Kidney glomerular epithelial cell (primary cell): Measurements from ENCODE around the gene CHAD.
A peak's percentile ranks its signal among the peaks of the same experiment; 100 is the strongest.

Experiments used
- DNase-seq: peaks from one replicate; lab custom pipeline; 2025; lab: John Stamatoyannopoulos, UW

The CHAD gene

DNA sequence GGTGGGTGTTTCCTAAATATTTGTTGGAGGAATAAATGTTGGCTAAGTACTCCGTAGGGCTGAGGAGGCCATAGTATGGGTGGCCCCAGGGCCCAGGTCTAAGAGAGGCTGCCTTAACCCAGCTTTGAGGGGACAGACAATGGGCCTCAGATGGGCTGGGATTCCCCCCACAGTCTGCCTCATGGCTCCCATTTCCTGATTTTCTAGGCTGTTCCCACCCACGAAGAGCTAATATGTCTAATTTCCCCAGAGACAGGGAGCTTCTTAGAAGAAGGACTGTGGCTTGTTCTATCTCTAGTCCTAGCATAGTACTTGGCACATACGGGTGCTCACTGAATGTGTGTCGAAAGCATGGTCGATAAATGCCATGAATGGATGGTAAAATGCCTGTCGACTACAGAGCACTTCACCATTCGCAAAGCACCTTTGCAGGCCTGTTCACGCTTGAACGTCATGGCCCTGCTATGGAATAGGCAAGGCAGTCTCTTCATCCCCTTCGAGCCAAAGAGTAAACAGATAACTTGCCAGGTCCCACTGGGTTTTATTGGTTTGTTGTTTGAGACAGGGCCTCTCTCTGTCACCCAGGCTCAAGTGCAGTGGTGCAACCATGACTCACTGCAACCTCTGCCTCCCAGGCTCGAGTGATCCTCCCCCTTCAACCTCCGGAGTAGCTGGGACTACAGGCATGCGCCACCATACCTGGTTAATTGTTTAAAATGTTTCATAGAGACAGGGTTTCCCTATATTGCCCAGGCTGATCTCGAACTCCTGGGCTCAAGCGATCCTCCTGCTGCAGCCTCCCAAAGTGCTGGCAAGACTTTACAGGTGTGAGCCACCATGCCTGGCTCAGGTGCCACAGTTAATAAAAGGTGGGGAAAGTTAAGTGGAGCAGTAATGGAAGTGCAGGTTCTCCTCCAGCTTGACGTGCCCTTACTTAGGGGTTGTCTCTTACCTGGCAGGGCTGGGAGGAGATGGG is 9.7 kb downstream of the CHAD start:
- DNase-seq = no peak

DNA sequence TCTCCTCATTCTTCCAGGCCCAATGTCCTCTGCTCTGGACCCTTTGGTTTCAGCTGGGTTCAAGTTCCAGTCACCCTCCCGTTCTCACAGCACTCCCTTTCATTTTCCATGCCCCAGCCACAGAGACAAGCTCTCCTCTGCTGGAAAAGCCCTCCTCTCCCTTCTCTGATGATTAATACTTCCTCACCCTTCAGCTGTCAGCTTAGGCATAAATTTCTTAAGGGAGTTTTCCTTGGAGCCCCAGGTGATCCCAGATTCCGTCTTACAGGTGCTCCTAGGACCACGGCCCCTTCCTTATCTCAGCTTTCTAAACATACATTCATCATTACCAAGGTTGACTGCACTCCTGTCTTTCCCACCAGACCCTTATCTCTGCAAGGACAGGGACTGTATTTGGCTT is 10.4 kb downstream of the CHAD start:
- DNase-seq = no peak

GRCh38 chr17:50457621-50458020 is 11.1 kb downstream of the CHAD start:
- no peak for DNase-seq

DNA sequence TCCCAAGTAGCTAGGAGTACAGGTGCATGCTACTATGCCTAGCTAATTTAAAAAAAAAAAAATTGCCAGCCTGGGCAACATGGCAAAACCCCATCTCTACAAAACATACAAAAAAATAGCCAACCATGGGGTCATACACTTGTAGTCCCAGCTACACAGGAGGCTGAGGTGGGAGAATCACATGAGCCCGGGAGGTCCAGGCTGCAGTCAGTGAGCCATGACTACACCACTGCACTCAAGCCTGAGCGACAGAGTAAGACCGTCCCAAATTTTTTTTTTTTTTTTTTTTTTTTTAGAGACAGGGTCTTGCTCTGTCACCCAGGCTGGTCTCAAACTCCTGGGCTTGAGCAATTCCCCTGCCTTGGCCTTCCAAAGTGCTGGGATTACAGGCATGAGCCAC is 14.8 kb downstream of the CHAD start:
- no peak for DNase-seq

DNA sequence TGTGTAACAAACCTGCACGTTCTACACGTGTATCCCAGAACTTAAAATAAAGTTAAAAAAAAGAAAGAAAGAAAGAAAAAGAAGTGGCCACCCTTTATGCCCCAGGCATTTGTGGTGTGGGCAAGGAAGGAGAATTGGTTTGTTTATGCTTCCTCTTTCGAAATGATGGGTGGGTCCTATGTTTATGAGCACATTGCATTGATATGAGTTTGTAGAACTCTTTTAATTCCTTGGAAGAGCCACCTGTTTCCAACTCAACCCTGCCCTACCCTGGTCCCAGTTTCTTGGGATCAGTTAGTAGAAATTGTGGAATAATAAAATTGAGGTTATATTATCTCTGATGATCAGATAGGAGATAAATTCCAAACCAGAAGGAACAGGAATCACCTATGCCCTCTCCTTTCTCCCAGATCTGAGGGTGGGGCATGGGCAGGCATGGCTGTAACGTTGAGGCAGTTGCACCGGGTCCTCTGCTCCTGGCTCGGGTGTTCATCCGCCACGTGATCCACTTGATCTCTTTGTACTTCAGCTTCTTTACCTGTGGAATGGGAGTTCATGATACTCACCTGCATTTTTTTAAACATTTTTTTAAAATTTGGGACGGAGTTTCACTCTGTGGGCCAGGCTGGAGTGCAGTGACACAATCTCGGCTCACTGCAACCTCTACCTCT is 15.9 kb downstream of the CHAD start:
- no peak for DNase-seq

DNA sequence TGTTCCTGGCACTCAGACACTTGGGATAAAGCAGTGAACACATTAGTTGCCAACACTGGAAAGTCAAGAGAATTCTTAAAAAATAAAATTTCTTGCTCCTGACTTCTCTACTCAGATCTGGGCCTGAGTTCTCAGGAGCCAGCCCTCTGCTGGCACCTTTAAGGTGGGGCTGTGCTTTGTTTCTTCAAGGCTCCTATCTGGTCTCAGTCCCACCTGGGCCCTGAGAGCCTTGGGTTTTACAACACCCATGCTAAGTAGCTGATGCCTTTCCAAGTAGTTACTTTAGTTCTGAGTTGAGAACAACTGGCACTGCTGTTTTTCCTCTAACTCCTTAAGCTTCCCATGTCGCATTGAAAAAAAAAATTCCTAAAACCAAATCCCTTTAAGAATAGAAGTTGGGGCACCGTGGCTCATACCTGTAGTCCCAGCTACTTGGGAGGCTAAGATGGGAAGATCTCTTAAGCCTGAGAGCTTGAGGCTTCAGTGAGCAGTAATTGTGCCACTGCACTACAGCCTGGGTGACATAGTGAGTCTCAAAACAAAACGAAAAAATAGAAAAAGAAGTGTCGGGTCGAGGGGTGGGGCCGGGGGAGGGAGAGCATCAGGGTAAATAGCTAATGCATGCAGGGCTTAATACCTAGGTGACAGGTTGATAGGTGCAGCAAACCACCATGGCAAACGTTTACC is 16.6 kb downstream of the CHAD start:
- DNase-seq = no peak

DNA sequence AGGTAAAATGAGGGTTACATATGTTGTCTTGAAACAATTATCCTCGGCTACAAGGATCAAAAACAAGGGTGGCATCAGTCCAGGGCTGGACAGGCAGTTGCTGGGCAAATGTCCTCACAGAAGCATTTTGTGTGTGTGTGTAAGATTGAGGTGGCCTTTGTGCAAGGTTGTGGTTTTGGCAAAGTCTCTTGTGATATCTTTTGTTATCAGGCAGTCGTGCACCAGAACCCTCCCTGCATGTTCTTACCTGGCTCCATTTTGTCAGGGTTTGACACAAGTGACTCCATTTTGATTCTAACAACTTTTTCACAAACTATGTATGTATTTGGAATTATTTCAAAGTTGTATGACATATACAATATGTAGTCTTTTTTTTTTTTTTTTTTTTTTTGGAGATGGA is 20.0 kb downstream of the CHAD start:
- no peak for DNase-seq

DNA sequence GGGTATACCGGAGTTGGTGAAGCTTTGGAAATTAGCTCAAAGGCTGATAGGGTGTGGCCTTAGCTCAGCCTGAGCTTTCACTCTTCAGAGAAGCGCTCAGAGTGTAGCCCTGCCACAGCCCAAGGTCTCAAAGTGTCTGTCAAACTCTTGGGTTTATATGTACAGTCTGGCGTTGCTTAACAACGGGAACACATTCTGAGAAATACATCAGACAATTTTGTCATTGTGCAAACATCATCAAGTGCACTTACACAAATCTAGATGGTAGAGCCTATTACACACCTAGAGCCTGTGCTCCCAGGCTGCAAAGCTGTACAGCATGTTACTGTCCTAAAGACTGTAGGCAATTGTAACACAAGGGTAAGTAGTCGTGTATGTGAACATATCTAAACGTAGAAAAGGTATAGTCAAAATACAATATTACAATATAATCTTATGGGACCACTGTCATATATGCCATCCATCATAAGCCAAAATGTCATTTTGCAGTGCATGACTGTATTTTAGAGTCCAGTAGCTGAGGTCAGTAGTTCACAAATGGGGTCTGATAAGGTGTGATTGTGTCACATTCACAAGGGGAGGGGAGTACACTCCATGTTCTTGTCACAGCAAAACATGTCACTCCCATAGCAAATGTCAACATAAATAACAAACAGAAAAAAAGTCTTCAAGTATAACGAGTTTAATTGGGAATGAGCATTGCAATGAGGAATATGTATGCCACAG is 20.6 kb downstream of the CHAD start:
- DNase-seq = no peak

DNA sequence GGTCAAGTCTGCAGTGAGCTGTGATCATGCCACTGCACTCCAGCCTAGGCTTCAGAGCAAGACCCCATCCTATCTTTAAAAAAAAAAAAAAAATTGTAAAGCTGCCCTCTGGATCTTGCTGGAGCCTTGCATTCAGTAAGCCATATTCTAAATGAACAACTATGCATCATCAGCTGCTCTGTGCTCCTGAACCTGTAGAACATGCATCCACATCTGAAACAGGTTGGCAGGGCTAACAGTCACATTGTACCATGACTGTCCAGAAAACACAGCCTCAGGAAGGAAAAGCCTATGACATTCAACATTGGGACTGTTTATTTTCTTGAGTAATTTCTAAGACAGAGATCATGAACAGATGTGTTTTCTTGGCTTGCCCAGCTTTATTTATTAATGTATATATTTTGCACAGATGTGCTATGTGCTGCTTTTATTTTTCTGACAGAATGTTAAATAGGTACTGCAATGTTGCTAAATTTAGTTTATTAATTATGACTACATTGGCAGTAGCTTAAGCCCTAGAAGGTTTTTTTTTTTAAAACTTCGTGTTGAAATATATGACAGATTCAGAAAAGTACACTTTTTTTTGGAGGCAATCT is 22.9 kb downstream of the CHAD start:
- DNase-seq = no peak

- no peak for DNase-seq
Observed at GRCh38 chr17:50444841-50445715, 23.6 kb downstream of the CHAD start.

DNA sequence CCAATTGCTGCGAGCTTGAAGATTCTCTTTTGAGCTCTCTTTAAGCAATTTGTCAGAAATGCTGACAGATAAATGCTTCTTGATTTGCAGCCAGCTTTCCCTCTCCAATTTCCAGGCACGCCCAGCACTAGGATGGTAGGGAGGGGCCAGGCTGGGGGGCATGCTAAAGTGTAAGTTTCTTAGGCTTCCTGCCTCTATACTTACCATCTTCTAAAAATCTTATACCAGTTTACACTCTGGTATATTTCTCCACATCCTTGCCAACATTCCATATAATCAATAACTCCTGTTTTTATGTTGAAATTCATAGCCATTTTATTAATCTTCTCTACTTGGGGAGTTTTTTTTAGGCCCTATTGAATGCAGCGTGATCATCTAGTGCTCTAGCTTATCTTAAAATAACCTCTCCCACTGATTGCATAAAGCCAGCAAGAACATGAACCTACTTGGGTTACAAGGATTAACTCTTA is 25.1 kb downstream of the CHAD start:
- no peak for DNase-seq

DNA sequence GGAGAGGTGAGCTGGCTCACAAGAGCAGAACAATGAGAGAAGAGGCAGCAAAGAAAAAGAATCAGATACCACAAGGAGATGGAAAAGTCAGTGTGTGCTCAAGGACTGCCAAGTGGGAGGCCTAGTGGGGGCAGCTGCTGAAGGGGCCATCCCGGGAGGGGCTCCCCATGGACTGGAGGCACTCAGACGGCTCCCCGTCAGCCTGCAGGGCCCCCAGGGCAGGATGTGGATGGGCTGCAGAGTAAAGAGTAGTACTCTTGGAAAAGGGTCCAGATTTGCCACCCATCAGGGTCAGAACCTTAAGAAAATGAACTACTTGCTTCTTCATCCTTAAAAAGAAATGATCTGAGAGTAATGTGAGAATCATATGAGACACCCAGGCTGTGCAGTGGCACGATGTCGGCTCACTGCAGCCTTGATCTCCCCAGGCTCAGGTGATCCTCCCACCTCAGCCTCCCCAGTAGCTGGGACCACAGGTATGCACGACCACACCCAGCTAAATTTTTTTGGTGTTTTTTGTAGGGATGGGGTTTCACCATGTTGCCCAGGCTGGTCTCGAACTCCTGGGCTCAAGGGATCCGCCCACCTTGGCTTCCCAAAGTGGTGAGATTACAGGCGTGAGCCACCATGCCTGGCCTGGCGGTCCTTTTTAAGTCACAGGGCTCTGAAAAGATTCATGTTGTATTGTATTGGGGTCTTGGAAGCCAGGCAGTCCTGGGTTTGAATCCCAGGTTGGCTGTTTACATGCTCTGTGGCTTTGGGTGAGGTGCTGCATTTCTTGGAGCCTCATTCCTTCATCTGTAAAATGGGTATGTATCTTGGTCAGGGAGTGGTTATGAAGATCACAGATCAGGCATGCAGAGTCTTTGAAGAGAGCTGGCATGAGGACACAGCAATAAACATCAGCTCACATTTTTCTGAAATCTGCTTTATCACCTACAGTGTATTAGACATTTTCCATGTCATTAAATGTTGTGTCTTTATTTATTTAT is 27.5 kb downstream of the CHAD start:
- no peak for DNase-seq

GRCh38 chr17:50440172-50440837 is 28.4 kb downstream of the CHAD start:
- no peak for DNase-seq

- no peak for DNase-seq
Observed at GRCh38 chr17:50439008-50439407, 29.7 kb downstream of the CHAD start.

DNA sequence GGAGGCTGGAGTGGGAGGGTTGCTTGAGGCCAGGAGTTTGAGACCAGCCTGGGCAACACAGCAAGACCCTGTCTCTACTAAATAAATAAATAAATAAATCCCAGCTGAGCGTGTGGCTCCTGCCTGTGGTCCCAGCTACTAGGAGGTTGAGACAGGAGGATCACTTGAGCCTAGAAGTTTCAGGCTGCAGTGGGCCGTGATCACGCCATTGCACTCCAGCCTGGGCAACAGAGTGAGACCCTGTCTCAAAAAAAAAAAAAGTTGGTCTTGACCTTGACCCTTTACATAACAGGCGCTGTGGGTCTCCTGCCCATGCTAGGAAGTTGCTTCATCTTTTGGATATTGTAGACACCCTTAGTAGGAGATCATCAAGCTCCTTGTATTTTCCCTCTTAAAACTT is 31.3 kb downstream of the CHAD start:
- no peak for DNase-seq

- DNase-seq = peak; percentile 17
Observed at GRCh38 chr17:50432125-50432762, 36.4 kb downstream of the CHAD start.

DNA sequence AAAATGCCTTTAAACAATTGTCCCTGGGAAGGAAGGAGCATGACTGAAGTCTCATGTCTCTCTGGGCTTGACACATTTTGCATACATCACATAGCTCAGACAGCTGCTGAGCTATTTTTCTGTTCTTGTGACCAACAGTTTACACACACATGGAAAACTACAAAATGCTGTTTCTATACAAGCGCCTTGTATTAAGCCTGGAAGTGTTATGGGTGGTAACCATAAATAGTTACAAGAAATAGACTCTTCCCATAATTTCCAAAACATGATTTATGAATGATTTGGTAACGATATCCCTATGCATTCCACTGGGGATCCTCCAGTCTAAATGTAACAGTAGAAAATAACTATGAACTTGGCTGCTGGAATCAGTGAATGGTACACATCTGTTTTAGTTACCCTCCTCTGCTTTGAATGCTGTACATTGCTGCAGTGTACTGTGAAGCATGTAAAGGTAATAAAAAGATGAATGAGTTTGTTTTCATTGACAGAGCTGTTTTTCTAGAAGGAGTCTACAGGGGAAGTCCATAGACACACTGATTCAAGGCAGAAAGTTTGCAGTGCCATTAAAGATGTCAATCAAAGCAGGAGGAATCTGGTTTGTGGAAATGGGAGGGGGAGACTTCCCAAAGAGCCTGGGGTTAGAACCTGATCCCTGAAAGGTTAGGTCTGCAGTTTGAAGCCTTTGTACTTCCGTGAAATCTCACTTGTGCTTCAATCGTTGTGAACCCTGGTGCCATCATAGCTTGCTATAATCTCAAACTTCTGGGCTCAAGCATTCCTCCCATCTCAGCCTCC is 37.7 kb downstream of the CHAD start:
- no peak for DNase-seq
